Measurements from ENCODE around the gene GMNN.
A peak's percentile ranks its signal among the peaks of the same experiment; 100 is the strongest.

GMNN gene

GRCh38 chr6:24832794-24833193 is 58.1 kb downstream of the GMNN start:
- Mint-ChIP-seq H3K4me3 (no peak overlapping the region), H3K27me3 (ENCODE audit: low read depth, poor library complexity) (peaks cover 6% of the 10 kb centered on the region), H3K27ac (peak overlapping the region; percentile 3), H3K4me1 (peaks cover 22% of the 10 kb centered on the region), H3K36me3 (ENCODE audit: low read depth) (no peaks in the 10 kb centered on the region), H3K9me3 (peaks cover 7% of the 10 kb centered on the region)
- no peak for DNase-seq
- TF ChIP-seq, protein P1, sequence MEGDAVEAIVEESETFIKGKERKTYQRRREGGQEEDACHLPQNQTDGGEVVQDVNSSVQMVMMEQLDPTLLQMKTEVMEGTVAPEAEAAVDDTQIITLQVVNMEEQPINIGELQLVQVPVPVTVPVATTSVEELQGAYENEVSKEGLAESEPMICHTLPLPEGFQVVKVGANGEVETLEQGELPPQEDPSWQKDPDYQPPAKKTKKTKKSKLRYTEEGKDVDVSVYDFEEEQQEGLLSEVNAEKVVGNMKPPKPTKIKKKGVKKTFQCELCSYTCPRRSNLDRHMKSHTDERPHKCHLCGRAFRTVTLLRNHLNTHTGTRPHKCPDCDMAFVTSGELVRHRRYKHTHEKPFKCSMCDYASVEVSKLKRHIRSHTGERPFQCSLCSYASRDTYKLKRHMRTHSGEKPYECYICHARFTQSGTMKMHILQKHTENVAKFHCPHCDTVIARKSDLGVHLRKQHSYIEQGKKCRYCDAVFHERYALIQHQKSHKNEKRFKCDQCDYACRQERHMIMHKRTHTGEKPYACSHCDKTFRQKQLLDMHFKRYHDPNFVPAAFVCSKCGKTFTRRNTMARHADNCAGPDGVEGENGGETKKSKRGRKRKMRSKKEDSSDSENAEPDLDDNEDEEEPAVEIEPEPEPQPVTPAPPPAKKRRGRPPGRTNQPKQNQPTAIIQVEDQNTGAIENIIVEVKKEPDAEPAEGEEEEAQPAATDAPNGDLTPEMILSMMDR (IDR thresholded peaks at IDR 0.05), result no peak

DNA sequence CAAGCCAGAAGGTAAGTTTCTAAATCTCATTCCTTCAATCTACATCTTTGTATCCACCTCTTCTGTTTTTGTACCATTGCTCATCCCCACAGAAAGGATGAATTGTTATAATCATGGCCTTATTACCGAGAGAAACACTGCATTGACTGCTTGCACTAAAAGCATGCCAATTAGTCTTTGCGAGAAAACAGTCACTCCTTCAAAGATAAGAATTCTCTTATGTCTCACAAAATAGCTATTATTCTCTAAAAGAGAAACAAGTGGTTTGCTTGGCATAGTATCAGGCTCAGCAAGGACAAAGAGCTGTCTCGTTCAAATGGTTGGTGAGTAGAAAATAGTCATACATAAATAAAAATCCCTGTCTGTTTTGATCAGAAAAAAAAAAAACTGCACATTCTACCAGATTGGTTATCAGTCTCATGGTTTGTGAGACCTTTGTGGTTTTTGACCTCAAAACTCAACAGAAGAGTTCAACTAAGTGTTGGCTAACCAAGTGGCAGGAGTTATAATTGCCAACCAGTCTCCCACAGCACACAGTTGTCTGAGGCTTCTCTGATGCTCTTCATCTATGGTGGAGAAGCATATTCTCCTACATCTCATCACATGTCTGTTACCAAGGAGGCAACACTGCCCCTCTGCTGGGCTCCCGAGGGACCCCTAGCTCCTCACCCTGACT is 59.1 kb downstream of the GMNN start:
- Mint-ChIP-seq H3K27me3 (ENCODE audit: low read depth, poor library complexity) (peaks cover 6% of the 10 kb centered on the region), H3K9me3 (peaks cover 7% of the 10 kb centered on the region), H3K4me3 (no peak overlapping the region), H3K36me3 (ENCODE audit: low read depth) (no peaks in the 10 kb centered on the region), H3K4me1 (peaks cover 22% of the 10 kb centered on the region), H3K27ac (no peak overlapping the region)
- TF ChIP-seq, protein P1 (IDR thresholded peaks at IDR 0.05), result no peak
- DNase-seq, result no peak
